ENCODE measurements around the gene OS9.

OS9 gene

GRCh38 chr12:57769594-57769993 is 75.7 kb downstream of the OS9 start:
- TF ChIP-seq CTCF (conservative IDR thresholded peaks at IDR 0.05; ENCODE audit: control insufficient read depth, insufficient read depth, low read depth, low read length): no peak

GRCh38 chr12:57770734-57771133 is 76.8 kb downstream of the OS9 start:
- no peak overlapping the region for H3K4me3 ChIP-seq (ENCODE audit: control insufficient read depth, low read depth, low read length)
- no peak for TF ChIP-seq CTCF (conservative IDR thresholded peaks at IDR 0.05; ENCODE audit: control insufficient read depth, insufficient read depth, low read depth, low read length)
- DNase-seq (ENCODE audit: low read depth): no peak

More at GRCh38 chr12:57769594-57769993, 75.7 kb downstream of the OS9 start:
- H3K4me3 ChIP-seq (ENCODE audit: control insufficient read depth, low read depth, low read length): no peak overlapping the region
- no peak for DNase-seq (ENCODE audit: low read depth)
